NOMO-1 treated with dmso at 0.1 percent for 144 hours (cell line): ENCODE results near the gene UGT1A3.

Source experiments
- DNase-seq: peaks from one replicate; lab custom pipeline; 2025; ENCODE audit not compliant: unreplicated experiment; lab: John Stamatoyannopoulos, UW

UGT1A3 gene

DNA sequence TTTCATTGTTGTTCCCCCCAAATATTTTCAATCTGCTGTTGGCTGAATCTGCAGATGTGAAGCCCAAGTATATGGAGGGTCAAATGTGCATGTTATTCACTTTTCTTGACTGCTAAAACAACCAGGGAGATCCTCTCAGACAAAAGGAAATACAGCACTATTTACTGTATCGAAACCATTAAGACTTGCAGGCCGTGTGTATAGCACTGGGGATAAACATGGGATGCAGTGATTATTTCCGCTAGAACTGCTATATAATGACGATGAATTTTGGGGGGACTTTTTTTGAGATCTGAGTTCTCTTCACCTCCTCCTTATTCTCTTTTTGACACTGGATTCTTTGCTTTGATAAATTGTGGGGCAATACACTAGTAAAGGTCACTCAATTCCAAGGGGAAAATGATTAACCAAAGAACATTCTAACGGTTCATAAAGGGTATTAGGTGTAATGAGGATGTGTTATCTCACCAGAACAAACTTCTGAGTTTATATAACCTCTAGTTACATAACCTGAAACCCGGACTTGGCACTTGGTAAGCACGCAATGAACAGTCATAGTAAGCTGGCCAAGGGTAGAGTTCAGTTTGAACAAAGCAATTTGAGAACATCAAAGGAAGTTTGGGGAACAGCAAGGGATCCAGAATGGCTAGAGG lies 27.7 kb downstream of the UGT1A3 start:
- DNase-seq, result no peak

- no peak for DNase-seq
These were observed 29.3 kb downstream of the UGT1A3 start for GRCh38 chr2:233758141-233758540.

GRCh38 chr2:233758849-233759248 lies 30.0 kb downstream of the UGT1A3 start:
- no peak for DNase-seq

GRCh38 chr2:233760043-233760442 lies 31.2 kb downstream of the UGT1A3 start, which contains the start of gene UGT1A1:
Gene UGT1A1 (plus strand): TSS chr2:233760270. CDS start chr2:233760288, 18 bp downstream.
- no peak for DNase-seq

GRCh38 chr2:233761040-233761769 lies 32.4 kb downstream of the UGT1A3 start:
- DNase-seq, result no peak

GRCh38 chr2:233764264-233764663 lies 35.4 kb downstream of the UGT1A3 start:
- DNase-seq, result no peak

DNA sequence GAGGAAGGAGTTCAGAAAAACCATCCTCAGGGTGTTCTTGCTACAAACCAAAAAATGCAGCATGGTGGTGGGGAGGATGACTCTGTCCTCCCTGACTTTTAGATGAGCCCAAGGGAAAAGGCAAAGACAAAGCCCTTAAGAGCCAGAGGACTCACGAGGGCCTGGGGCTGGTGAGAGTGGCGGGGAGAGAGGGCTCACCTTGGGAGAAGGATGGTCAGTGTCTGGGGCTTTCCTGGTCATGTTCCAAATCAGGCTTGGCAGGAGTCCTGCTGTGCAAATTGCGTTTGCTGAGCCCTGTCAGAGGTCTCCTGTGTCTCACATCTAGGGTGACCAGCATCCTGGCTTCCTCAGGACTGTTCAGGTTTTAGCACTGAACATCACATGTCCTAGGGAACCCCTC lies 35.9 kb downstream of the UGT1A3 start:
- no peak for DNase-seq

- DNase-seq, result no peak
These were observed 37.6 kb downstream of the UGT1A3 start for GRCh38 chr2:233766416-233766815.

DNA sequence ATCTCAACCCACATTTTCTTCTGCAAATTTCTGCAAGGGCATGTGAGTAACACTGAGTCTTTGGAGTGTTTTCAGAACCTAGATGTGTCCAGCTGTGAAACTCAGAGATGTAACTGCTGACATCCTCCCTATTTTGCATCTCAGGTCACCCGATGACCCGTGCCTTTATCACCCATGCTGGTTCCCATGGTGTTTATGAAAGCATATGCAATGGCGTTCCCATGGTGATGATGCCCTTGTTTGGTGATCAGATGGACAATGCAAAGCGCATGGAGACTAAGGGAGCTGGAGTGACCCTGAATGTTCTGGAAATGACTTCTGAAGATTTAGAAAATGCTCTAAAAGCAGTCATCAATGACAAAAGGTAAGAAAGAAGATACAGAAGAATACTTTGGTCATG lies 39.2 kb downstream of the UGT1A3 start:
- no peak for DNase-seq

DNA sequence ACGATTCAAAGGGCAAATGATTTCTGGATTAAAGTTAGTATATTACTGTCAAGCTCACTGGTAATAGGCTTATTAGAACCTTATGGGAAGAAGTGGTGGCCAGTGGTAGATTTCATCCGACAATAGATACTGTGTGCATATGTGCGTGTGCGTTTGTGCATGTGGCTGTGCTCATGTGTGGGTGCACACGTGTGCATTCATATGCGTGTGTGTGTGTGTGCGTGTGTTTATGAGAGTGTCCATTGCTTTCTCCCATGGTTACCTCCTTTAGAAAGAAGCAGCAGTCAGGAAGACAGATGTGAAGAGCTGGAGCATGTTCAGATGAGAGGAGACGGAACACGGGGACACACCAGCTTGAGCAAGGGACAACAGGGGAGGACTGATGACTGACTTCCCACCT lies 40.4 kb downstream of the UGT1A3 start:
- DNase-seq, result no peak

DNA sequence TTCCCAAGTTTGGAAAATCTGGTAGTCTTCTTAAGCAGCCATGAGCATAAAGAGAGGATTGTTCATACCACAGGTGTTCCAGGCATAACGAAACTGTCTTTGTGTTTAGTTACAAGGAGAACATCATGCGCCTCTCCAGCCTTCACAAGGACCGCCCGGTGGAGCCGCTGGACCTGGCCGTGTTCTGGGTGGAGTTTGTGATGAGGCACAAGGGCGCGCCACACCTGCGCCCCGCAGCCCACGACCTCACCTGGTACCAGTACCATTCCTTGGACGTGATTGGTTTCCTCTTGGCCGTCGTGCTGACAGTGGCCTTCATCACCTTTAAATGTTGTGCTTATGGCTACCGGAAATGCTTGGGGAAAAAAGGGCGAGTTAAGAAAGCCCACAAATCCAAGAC lies 43.3 kb downstream of the UGT1A3 start:
- DNase-seq, result no peak

DNA sequence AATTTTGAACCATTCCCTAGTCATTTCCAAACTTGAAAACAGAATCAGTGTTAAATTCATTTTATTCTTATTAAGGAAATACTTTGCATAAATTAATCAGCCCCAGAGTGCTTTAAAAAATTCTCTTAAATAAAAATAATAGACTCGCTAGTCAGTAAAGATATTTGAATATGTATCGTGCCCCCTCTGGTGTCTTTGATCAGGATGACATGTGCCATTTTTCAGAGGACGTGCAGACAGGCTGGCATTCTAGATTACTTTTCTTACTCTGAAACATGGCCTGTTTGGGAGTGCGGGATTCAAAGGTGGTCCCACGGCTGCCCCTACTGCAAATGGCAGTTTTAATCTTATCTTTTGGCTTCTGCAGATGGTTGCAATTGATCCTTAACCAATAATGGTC lies 43.7 kb downstream of the UGT1A3 start:
- no peak for DNase-seq

GRCh38 chr2:233773854-233774253 lies 45.0 kb downstream of the UGT1A3 start:
- DNase-seq, result no peak

GRCh38 chr2:233775414-233775813 lies 46.6 kb downstream of the UGT1A3 start:
- no peak for DNase-seq

DNA sequence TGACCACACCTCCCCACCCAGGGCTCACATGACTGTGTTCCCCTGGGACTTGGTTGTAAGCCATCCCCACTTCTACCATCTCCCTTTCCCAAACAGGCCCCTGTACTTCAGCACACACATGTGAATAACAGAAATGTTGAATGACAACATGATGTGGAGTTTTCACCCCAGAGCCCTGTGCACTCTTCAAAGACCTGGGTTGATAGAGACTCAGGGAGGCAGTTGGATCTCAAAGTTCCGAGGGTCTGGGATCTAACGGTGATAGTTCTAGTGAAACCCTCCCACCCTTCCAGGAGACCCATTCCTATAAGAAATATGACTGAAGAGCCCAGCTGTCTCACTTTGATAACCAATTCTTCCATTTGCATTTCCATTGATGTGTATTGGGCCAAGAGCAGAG lies 49.2 kb downstream of the UGT1A3 start, which contains the start of gene MROH2A:
Gene MROH2A, plus strand, starts transcription at position 301 of the 400 bp plus-strand sequence. CDS start 1,029 bp downstream, outside the sequence.
- DNase-seq, result no peak

- no peak for DNase-seq
These were observed 50.9 kb downstream of the UGT1A3 start for GRCh38 chr2:233779722-233780121.

DNA sequence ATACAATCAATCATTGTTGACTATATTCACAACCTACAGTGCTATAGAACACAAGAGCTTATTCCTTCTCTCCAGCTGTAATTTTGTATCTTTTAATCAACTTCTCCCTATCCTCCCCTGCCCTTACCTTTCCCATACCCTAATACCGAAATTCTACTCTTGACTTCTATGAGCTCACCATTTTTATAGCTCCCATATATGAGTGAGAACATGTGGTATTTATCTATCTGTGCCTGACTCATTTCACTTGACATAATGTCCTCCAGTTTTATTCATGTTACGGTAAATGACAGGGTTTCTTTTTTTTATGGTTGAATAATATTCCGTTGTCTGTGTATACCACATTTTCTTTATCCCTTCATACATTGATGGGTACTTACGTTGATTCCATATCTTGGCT lies 51.9 kb downstream of the UGT1A3 start:
- DNase-seq, result no peak

DNA sequence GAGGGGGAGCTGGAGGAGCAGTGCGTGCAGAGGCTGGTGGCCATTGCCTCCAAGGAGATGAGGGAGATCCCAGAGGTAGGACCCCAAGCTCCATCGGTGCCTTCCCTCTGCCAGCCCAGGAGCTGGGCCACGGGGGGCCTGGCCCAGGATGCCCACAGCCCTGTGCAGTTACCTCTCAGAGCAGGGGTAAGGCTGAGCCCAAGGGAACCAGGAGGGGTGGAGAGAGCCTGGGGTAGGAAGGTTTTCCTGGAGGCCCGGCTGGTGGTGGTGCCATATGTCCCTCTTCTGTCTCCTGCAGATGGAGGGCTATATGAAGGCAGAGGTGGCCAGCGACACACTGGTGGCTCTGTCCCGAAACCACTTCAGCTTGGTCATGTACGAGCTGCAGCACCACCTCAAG lies 60.7 kb downstream of the UGT1A3 start:
- no peak for DNase-seq

- DNase-seq, result no peak
These were observed 62.5 kb downstream of the UGT1A3 start for GRCh38 chr2:233791151-233791882.

- no peak for DNase-seq
These were observed 63.1 kb downstream of the UGT1A3 start for GRCh38 chr2:233791883-233792329.

- no peak for DNase-seq
These were observed 63.9 kb downstream of the UGT1A3 start for GRCh38 chr2:233792720-233793119.
